ENCODE results near the gene ARL16.

The ARL16 gene

GRCh38 chr17:81666342-81667191 lies 17.0 kb downstream of the ARL16 start, which contains the start of the genes CCDC137 and OXLD1:
Gene CCDC137 (plus strand): TSS chr17:81666737. CDS start chr17:81666767, 30 bp downstream.
Gene OXLD1 (minus strand): TSS chr17:81666605. CDS start chr17:81666577, 28 bp downstream.
- peak; percentile 92 for DNase-seq (ENCODE audit: low read depth)

- no peak for DNase-seq (ENCODE audit: low read depth)
Observed at GRCh38 chr17:81666092-81666341, 17.6 kb downstream of the ARL16 start.

- DNase-seq (ENCODE audit: low read depth): no peak
Observed at GRCh38 chr17:81665205-81666091, 18.1 kb downstream of the ARL16 start.

GRCh38 chr17:81664051-81664470 lies 19.5 kb downstream of the ARL16 start:
- no peak for DNase-seq (ENCODE audit: low read depth)

- no peak for DNase-seq (ENCODE audit: low read depth)
Observed at GRCh38 chr17:81662002-81662401, 21.6 kb downstream of the ARL16 start.

- DNase-seq (ENCODE audit: low read depth): no peak
Observed at GRCh38 chr17:81660441-81660840, 23.2 kb downstream of the ARL16 start.

GRCh38 chr17:81659038-81659437 lies 24.6 kb downstream of the ARL16 start:
- no peak for DNase-seq (ENCODE audit: low read depth)

GRCh38 chr17:81656835-81657234 lies 26.8 kb downstream of the ARL16 start:
- DNase-seq (ENCODE audit: low read depth): no peak

- no peak for DNase-seq (ENCODE audit: low read depth)
Observed at GRCh38 chr17:81656118-81656743, 27.4 kb downstream of the ARL16 start, which contains the start of gene PDE6G. Gene PDE6G (minus strand): TSS chr17:81656542. CDS start chr17:81653305, 3,237 bp downstream.

GRCh38 chr17:81655378-81656117 lies 28.0 kb downstream of the ARL16 start:
- DNase-seq (ENCODE audit: low read depth): no peak

GRCh38 chr17:81652906-81653771 lies 30.5 kb downstream of the ARL16 start:
- DNase-seq (ENCODE audit: low read depth): no peak

- DNase-seq (ENCODE audit: low read depth): peak; percentile 62
Observed at GRCh38 chr17:81651692-81652091, 31.9 kb downstream of the ARL16 start.

- DNase-seq (ENCODE audit: low read depth): no peak
Observed at GRCh38 chr17:81650951-81651350, 32.6 kb downstream of the ARL16 start.

- DNase-seq (ENCODE audit: low read depth): no peak
Observed at GRCh38 chr17:81648707-81649085, 34.9 kb downstream of the ARL16 start.

- DNase-seq (ENCODE audit: low read depth): no peak
Observed at GRCh38 chr17:81648013-81648706, 35.4 kb downstream of the ARL16 start.

- DNase-seq (ENCODE audit: low read depth): no peak
Observed at GRCh38 chr17:81647640-81648012, 36.0 kb downstream of the ARL16 start.

GRCh38 chr17:81646869-81647600 lies 36.6 kb downstream of the ARL16 start:
- DNase-seq (ENCODE audit: low read depth): no peak

GRCh38 chr17:81644976-81645952 lies 38.3 kb downstream of the ARL16 start:
- no peak for DNase-seq (ENCODE audit: low read depth)

All from stromal cell of bone marrow (primary cell).